ENCODE results near the gene PSMC1.
A peak's percentile ranks its signal among the peaks of the same experiment; 100 is the strongest.

The PSMC1 gene

GRCh38 chr14:90235179-90235976 is 21.0 kb upstream of the PSMC1 start:
- H3K23ac ChIP-seq (ENCODE audit: low read length in 2 of 2) = no peak overlapping the region
- no peaks in the 10 kb centered on the region for H3K36me3 ChIP-seq (ENCODE audit: control insufficient read depth in 1 of 2, insufficient read depth in 2 of 2, low read depth in 1 of 2, low read length in 2 of 2)
- H3K9me3 ChIP-seq (ENCODE audit: control insufficient read depth, low read length) = peaks cover 26% of the 10 kb centered on the region
- H2BK15ac ChIP-seq (ENCODE audit: low read depth, poor library complexity, severe bottlenecking) = no peak overlapping the region
- H3K4me3 ChIP-seq (ENCODE audit: insufficient read depth in 1 of 2, low read depth in 1 of 2, low read length in 2 of 2) = no peak overlapping the region
- peaks cover 9 to 25% of the 10 kb centered on the region in 2 experiments for H3K27me3 ChIP-seq (ENCODE audit: control insufficient read depth in 1 of 2, insufficient read depth in 1 of 2, low read length in 2 of 2)
- peaks cover 3% of the 10 kb centered on the region for H3K4me1 ChIP-seq (ENCODE audit: control insufficient read depth, insufficient read depth, low read depth, low read length)
- H3K18ac ChIP-seq (ENCODE audit: low read depth in 1 of 2, low read length in 2 of 2) = no peak overlapping the region
- H2BK12ac ChIP-seq (ENCODE audit: low read length in 2 of 2) = no peak overlapping the region
- H2BK120ac ChIP-seq (ENCODE audit: low read depth, low read length) = no peak overlapping the region
- no peak overlapping the region for H3K27ac ChIP-seq (ENCODE audit: low read length, poor library complexity, severe bottlenecking)
- H4K91ac ChIP-seq (ENCODE audit: low read length) = no peak overlapping the region
- no peak overlapping the region for H3K14ac ChIP-seq (ENCODE audit: low read length in 2 of 2)
- no peak overlapping the region for H3K4ac ChIP-seq (ENCODE audit: low read depth in 1 of 2, low read length in 2 of 2)
- H4K8ac ChIP-seq (ENCODE audit: low read length) = no peak overlapping the region
- peak; percentile 41 for DNase-seq
- no peak overlapping the region for H2BK5ac ChIP-seq (ENCODE audit: low read depth, low read length, poor library complexity, severe bottlenecking)
- no peak overlapping the region for H3K9ac ChIP-seq (ENCODE audit: low read length)
- no peaks in the 10 kb centered on the region for H3K79me1 ChIP-seq (replicated peaks; ENCODE audit: low read length, poor library complexity, severe bottlenecking)
- H3K4me2 ChIP-seq (ENCODE audit: low read length, poor library complexity, severe bottlenecking) = no peak overlapping the region
- no peak overlapping the region for H2AK5ac ChIP-seq (ENCODE audit: low read length, severe bottlenecking)
- 26% methylated on average over 25 of the region's 25 CpGs for WGBS
- H2AFZ ChIP-seq (ENCODE audit: low read depth, low read length) = no peak overlapping the region

- peak; percentile 45 for DNase-seq
- Histone ChIP-seq H3K36me3 (ENCODE audit: control insufficient read depth in 1 of 2, insufficient read depth in 2 of 2, low read depth in 1 of 2, low read length in 2 of 2) (no peaks in the 10 kb centered on the region), H2BK12ac (ENCODE audit: low read length in 2 of 2) (no peak overlapping the region), H3K4ac (ENCODE audit: low read depth in 1 of 2, low read length in 2 of 2) (no peak overlapping the region), H3K79me1 (replicated peaks; ENCODE audit: low read length, poor library complexity, severe bottlenecking) (no peaks in the 10 kb centered on the region), H3K23ac (ENCODE audit: low read length in 2 of 2) (no peak overlapping the region), H2BK120ac (ENCODE audit: low read depth, low read length) (no peak overlapping the region), H4K8ac (ENCODE audit: low read length) (no peak overlapping the region), H2AFZ (ENCODE audit: low read depth, low read length) (no peak overlapping the region), H3K9me3 (ENCODE audit: control insufficient read depth, low read length) (peaks cover 39% of the 10 kb centered on the region), H3K27ac (ENCODE audit: low read length, poor library complexity, severe bottlenecking) (no peak overlapping the region), H2BK5ac (ENCODE audit: low read depth, low read length, poor library complexity, severe bottlenecking) (no peak overlapping the region), H3K18ac (ENCODE audit: low read depth in 1 of 2, low read length in 2 of 2) (no peak overlapping the region), H2BK15ac (ENCODE audit: low read depth, poor library complexity, severe bottlenecking) (no peak overlapping the region), H3K4me1 (ENCODE audit: control insufficient read depth, insufficient read depth, low read depth, low read length) (peaks cover 3% of the 10 kb centered on the region), H3K9ac (ENCODE audit: low read length) (no peak overlapping the region), H3K14ac (ENCODE audit: low read length in 2 of 2) (no peak overlapping the region), H3K4me2 (ENCODE audit: low read length, poor library complexity, severe bottlenecking) (no peak overlapping the region), H2AK5ac (ENCODE audit: low read length, severe bottlenecking) (no peak overlapping the region), H4K91ac (ENCODE audit: low read length) (no peak overlapping the region), H3K4me3 (ENCODE audit: insufficient read depth in 1 of 2, low read depth in 1 of 2, low read length in 2 of 2) (no peak overlapping the region), H3K27me3 (ENCODE audit: control insufficient read depth in 1 of 2, insufficient read depth in 1 of 2, low read length in 2 of 2) (peaks cover 0 to 14% of the 10 kb centered on the region in 2 experiments)
- WGBS = 64% methylated on average over 3 of the region's 3 CpGs
These were observed 17.2 kb upstream of the PSMC1 start for GRCh38 chr14:90239139-90239538.

GRCh38 chr14:90242444-90242843 is 13.9 kb upstream of the PSMC1 start:
- H2BK15ac ChIP-seq (ENCODE audit: low read depth, poor library complexity, severe bottlenecking) = no peak overlapping the region

GRCh38 chr14:90246936-90247335 is 9.4 kb upstream of the PSMC1 start:
- Histone ChIP-seq H3K14ac (ENCODE audit: low read length in 2 of 2) (no peak overlapping the region), H3K23ac (ENCODE audit: low read length in 2 of 2) (no peak overlapping the region), H4K91ac (ENCODE audit: low read length) (no peak overlapping the region), H4K8ac (ENCODE audit: low read length) (no peak overlapping the region), H2BK120ac (ENCODE audit: low read depth, low read length) (no peak overlapping the region), H2BK5ac (ENCODE audit: low read depth, low read length, poor library complexity, severe bottlenecking) (no peak overlapping the region), H3K4ac (ENCODE audit: low read depth in 1 of 2, low read length in 2 of 2) (no peak overlapping the region), H2AFZ (ENCODE audit: low read depth, low read length) (no peak overlapping the region), H3K9ac (ENCODE audit: low read length) (no peak overlapping the region), H3K4me1 (ENCODE audit: control insufficient read depth, insufficient read depth, low read depth, low read length) (no peaks in the 10 kb centered on the region), H3K18ac (ENCODE audit: low read depth in 1 of 2, low read length in 2 of 2) (no peak overlapping the region), H3K27me3 (ENCODE audit: control insufficient read depth in 1 of 2, insufficient read depth in 1 of 2, low read length in 2 of 2) (no peaks in the 10 kb centered on the region), H3K36me3 (ENCODE audit: control insufficient read depth in 1 of 2, insufficient read depth in 2 of 2, low read depth in 1 of 2, low read length in 2 of 2) (no peaks in the 10 kb centered on the region), H3K4me2 (ENCODE audit: low read length, poor library complexity, severe bottlenecking) (no peak overlapping the region), H3K9me3 (ENCODE audit: control insufficient read depth, low read length) (peaks cover 2% of the 10 kb centered on the region), H2BK15ac (ENCODE audit: low read depth, poor library complexity, severe bottlenecking) (no peak overlapping the region), H3K4me3 (ENCODE audit: insufficient read depth in 1 of 2, low read depth in 1 of 2, low read length in 2 of 2) (no peak overlapping the region), H3K27ac (ENCODE audit: low read length, poor library complexity, severe bottlenecking) (no peak overlapping the region), H2BK12ac (ENCODE audit: low read length in 2 of 2) (no peak overlapping the region), H3K79me1 (replicated peaks; ENCODE audit: low read length, poor library complexity, severe bottlenecking) (no peaks in the 10 kb centered on the region), H2AK5ac (ENCODE audit: low read length, severe bottlenecking) (no peak overlapping the region)
- 90% methylated on average over 4 of the region's 4 CpGs for WGBS
- no peak for DNase-seq

More at GRCh38 chr14:90242444-90242843, 13.9 kb upstream of the PSMC1 start:
- no peak overlapping the region for H2BK5ac ChIP-seq (ENCODE audit: low read depth, low read length, poor library complexity, severe bottlenecking)
- H3K36me3 ChIP-seq (ENCODE audit: control insufficient read depth in 1 of 2, insufficient read depth in 2 of 2, low read depth in 1 of 2, low read length in 2 of 2) = no peaks in the 10 kb centered on the region
- H2AK5ac ChIP-seq (ENCODE audit: low read length, severe bottlenecking) = no peak overlapping the region
- no peak overlapping the region for H2BK12ac ChIP-seq (ENCODE audit: low read length in 2 of 2)
- no peak overlapping the region for H3K23ac ChIP-seq (ENCODE audit: low read length in 2 of 2)
- H3K4ac ChIP-seq (ENCODE audit: low read depth in 1 of 2, low read length in 2 of 2) = no peak overlapping the region
- no peak overlapping the region for H3K9ac ChIP-seq (ENCODE audit: low read length)
- H3K27ac ChIP-seq (ENCODE audit: low read length, poor library complexity, severe bottlenecking) = no peak overlapping the region
- no peak overlapping the region for H2BK120ac ChIP-seq (ENCODE audit: low read depth, low read length)
- H4K8ac ChIP-seq (ENCODE audit: low read length) = no peak overlapping the region
- no peak overlapping the region for H3K4me3 ChIP-seq (ENCODE audit: insufficient read depth in 1 of 2, low read depth in 1 of 2, low read length in 2 of 2)
- H2AFZ ChIP-seq (ENCODE audit: low read depth, low read length) = no peak overlapping the region
- H4K91ac ChIP-seq (ENCODE audit: low read length) = no peak overlapping the region
- H3K14ac ChIP-seq (ENCODE audit: low read length in 2 of 2) = no peak overlapping the region
- H3K4me1 ChIP-seq (ENCODE audit: control insufficient read depth, insufficient read depth, low read depth, low read length) = no peaks in the 10 kb centered on the region
- H3K9me3 ChIP-seq (ENCODE audit: control insufficient read depth, low read length) = peaks cover 39% of the 10 kb centered on the region
- no peaks in the 10 kb centered on the region for H3K27me3 ChIP-seq (ENCODE audit: control insufficient read depth in 1 of 2, insufficient read depth in 1 of 2, low read length in 2 of 2)
- no peak for DNase-seq
- no peaks in the 10 kb centered on the region for H3K79me1 ChIP-seq (replicated peaks; ENCODE audit: low read length, poor library complexity, severe bottlenecking)
- no peak overlapping the region for H3K18ac ChIP-seq (ENCODE audit: low read depth in 1 of 2, low read length in 2 of 2)
- H3K4me2 ChIP-seq (ENCODE audit: low read length, poor library complexity, severe bottlenecking) = no peak overlapping the region

All from mesenchymal stem cell (in vitro differentiated cells and primary cell).